LNCAP (cell line): Measurements from ENCODE around the gene OSTF1.

Source experiments
- TF ChIP-seq, protein P1 (sequence below): fragments of 450-650 bp; IDR thresholded peaks from 2 replicates; pipeline ENCODE4 v1.5.1; 2017; ENCODE audit warnings: mild to moderate bottlenecking

OSTF1 gene

GRCh38 chr9:75123696-75124095 is 35.4 kb downstream of the OSTF1 start:
- TF ChIP-seq, protein P1, sequence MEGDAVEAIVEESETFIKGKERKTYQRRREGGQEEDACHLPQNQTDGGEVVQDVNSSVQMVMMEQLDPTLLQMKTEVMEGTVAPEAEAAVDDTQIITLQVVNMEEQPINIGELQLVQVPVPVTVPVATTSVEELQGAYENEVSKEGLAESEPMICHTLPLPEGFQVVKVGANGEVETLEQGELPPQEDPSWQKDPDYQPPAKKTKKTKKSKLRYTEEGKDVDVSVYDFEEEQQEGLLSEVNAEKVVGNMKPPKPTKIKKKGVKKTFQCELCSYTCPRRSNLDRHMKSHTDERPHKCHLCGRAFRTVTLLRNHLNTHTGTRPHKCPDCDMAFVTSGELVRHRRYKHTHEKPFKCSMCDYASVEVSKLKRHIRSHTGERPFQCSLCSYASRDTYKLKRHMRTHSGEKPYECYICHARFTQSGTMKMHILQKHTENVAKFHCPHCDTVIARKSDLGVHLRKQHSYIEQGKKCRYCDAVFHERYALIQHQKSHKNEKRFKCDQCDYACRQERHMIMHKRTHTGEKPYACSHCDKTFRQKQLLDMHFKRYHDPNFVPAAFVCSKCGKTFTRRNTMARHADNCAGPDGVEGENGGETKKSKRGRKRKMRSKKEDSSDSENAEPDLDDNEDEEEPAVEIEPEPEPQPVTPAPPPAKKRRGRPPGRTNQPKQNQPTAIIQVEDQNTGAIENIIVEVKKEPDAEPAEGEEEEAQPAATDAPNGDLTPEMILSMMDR, result no peak

DNA sequence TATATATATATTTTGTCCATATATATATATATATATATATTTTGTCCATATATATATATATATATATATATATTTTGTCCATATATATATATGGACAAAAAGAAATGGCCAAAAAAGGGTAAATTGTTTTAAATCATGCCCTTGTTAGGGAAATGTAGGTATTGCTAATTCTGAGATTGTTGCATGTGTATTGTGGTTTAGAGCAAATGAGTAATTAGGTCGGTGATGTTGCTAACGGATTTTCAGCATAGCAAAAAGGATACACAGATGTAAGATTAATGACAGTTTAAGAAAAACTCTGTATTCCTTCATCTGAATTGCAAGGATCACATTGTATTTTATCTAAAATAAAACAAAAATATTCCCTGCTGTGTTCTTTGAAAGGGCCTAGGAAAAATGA is 40.2 kb downstream of the OSTF1 start:
- TF ChIP-seq, protein P1, result no peak

- TF ChIP-seq, protein P1, result no peak
Observed at GRCh38 chr9:75130172-75130571, 41.9 kb downstream of the OSTF1 start.

DNA sequence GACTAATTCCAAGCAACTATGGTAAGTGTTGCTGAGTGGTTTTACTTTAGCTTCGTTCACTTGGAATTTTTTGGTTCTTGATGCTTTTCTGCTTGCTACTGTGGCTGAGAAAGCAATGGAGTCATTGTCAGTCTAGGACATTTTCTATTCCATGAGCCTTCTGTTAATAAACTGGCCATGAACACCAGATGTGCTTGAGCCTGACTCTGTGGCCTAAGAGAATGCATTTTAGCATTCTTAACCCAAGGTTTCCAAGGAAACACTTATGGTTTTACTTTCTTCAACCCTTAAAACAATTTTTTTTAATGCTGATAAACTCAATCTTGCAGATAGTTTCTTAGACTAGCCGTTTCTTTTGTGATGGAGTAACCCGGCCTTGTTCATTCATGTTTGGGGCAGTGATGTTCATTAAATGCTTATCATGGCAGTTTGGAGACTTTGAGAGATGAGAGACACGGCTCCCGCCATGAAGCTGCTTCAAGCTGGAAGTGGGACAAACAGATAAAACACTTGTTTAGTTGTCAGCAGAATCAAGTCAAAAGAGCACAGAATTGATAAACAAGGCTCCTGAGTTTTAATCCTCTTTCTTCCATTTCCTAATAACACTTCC is 42.4 kb downstream of the OSTF1 start:
- TF ChIP-seq, protein P1, result no peak

- TF ChIP-seq, protein P1, result no peak
Observed at GRCh38 chr9:75131700-75132099, 43.4 kb downstream of the OSTF1 start.

DNA sequence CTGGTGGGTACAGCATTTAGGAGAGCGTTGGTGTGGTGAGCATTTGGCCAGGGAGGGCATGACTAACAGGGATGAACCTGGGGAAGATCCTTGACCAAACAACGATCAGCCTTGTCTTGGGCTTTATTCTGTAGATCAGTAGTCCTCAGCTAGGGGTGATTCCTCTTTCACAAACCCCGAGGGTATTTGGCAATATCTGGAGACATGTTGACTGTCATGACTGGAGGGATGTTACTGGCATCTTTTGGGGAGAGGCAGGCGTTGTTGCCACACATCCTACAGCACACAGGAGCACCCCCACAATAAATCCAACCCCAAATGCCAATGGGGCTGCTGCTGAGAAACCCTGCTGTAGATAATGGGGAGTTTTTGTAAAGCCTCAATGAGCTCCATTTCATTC is 43.9 kb downstream of the OSTF1 start:
- TF ChIP-seq, protein P1, result no peak

DNA sequence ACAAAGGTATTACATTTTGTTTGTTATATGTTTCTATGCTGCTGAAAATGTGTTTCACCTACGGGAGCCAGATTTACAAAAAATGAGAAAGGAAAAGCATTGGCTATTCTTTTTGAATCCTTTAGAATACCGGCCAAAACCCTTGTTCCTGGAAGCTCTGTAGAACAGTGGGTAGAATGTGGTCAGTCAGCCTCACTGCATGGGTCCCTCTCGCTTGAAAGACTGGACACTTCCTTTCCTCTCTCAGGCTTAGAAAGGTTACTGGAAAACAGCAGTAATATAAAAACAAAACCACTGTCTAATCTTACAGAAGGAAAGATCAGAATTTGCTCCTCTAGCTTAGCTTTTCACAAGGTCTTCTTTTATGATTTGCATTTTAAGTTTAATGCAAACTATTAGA is 45.1 kb downstream of the OSTF1 start:
- TF ChIP-seq, protein P1, result no peak

GRCh38 chr9:75134495-75134894 is 46.2 kb downstream of the OSTF1 start:
- TF ChIP-seq, protein P1, result no peak
